Ovary (tissue), 9 donors: ENCODE measurements around the gene CSH2. TPM values are rescaled to one million over a fixed set of nuclear protein-coding genes. Genes with fewer than 3 reads are reported as not detected.
"Not testable (repeated sequence)": the region's sequence is repeated elsewhere in the genome, so short reads cannot be mapped to it uniquely, and the experiment has no call there.

ENCODE experiments used
- DNase-seq, 5 donors: peaks; one replicate each; pipeline ENCODE4 v3.0.0-alpha.2; 2019 to 2020
- H3K27ac ChIP-seq, 2 donors: fragments of 200-600 bp; one replicate each; pipeline versions ENCODE4 v1.5.1 to v1.8.0; 2019 to 2022
- H3K27me3 ChIP-seq: fragments of 200-600 bp; one replicate; pipeline ENCODE4 v1.8.0; 2022
- H3K36me3 ChIP-seq: fragments of 200-600 bp; sonication (generic); one replicate; pipeline ENCODE4 v1.5.1; 2019
- H3K4me1 ChIP-seq: one replicate; pipeline ENCODE4 v1.8.1; 2013; ENCODE audit warnings: mild to moderate bottlenecking, moderate library complexity; ENCODE audit not compliant: insufficient read depth
- H3K4me3 ChIP-seq: fragments of 200-600 bp; sonication (generic); one replicate; pipeline ENCODE4 v1.5.1; 2017
- H3K9me3 ChIP-seq, 2 donors: fragments of 200-600 bp in 1 of 2; sonication (generic) in 1 of 2; one replicate each; pipeline versions ENCODE4 v1.5.1 to v1.8.1; 2013 to 2019; ENCODE audit warnings: mild to moderate bottlenecking in 1 of 2, moderate library complexity in 1 of 2
- CTCF ChIP-seq, 3 donors: fragments of 450-650 bp in 2 of 3; fragments of 200-600 bp in 1 of 3; IDR thresholded peaks; one replicate each; pipeline versions ENCODE4 v1.5.1 to v1.8.0; 2016 to 2022; ENCODE audit warnings: antibody characterized with exemption in 3 of 3, mild to moderate bottlenecking in 1 of 3
- EP300 ChIP-seq: sonication (generic); formaldehyde crosslinking; IDR thresholded peaks from one replicate; pipeline ENCODE4 v1.6.1; 2017; ENCODE audit warnings: antibody characterized with exemption
- POLR2A ChIP-seq: fragments of 450-650 bp; IDR thresholded peaks from one replicate; pipeline ENCODE4 v1.6.1; 2017; ENCODE audit warnings: antibody characterized with exemption, mild to moderate bottlenecking, moderate library complexity
- WGBS, 3 donors: extraction: QIAGEN DNeasy Blood & Tissue Kit in 1 of 3; methylation state at CpG; one replicate each; pipeline versions ENCODE4 v1.1.5 to v1.1.7; 2013 to 2017; 5-methylcytosine and 5-hydroxymethylcytosine counted together
- intact Hi-C, 4 donors: fragments of 100-400 bp; cut with DNase I; formaldehyde crosslinking; loops; one replicate each; pipeline versions ENCODE4 v1.11.0 to v1.15.1; 2022 to 2023
- polyA plus RNA-seq, 2 donors: library from polyadenylated mRNA; stranded (reverse); fragments of 200-250 nt in 1 of 2; fragments of 350-450 nt in 1 of 2; fragmentation: Illumina TruSeq in 1 of 2; extraction: RNeasy Lipid Tissue Mini Kit (QIAGEN cat#74804) in 1 of 2; gene quantifications; one replicate each; pipeline ENCODE4 v1.2.3, GENCODE V29; 2013 to 2014
- total RNA-seq, 7 donors: library from RNA; depleted of rRNA in 2 of 7; stranded (reverse); fragments of >200 nt in 2 of 7; fragmentation: NEBNext Ultra II Directional in 3 of 7; extraction: Animal tissue kit (Norgen Biotek cat#: 25700) in 3 of 7; gene quantifications; one replicate each; pipeline versions ENCODE4 v1.1.0 to v1.2.4, GENCODE V29; 2016 to 2023
- donor health status: DM: no; HTN: no; CAD: no; lungs with moderate emphysema.
- donor health status: DM: no; HTN: no; CAD: no.
- donor health status: Bipolar disorder and iron deficiency.
- donor health status: DM: yes; HTN: yes; CAD: no.
- donor health status: DM: no; HTN: no; CAD: no.
- donor health status: DM: yes; HTN: yes; CAD: no.

Gene CSH2
- total and polyA plus RNA-seq, 9 donors = not detected

- WGBS, 3 donors = 28 to 34% (median 29%) methylated on average over 15 of the region's 15 CpGs
- peak in 4 of 5 donors; percentile 25 to 58 (median 44) for DNase-seq
Observed at GRCh38 chr17:63881935-63882601, 8.6 kb upstream of the CSH2 start, which contains the start of gene GH2. Gene GH2, minus strand, starts transcription at chr17:63881944. Its CDS starts 143 bp downstream, at chr17:63881801.

GRCh38 chr17:63881337-63881736 is 7.9 kb upstream of the CSH2 start:
- H3K36me3 ChIP-seq, intact Hi-C loops, H3K27me3 ChIP-seq, H3K27ac ChIP-seq, H3K9me3 ChIP-seq, H3K4me1 ChIP-seq, DNase-seq, H3K4me3 ChIP-seq: not testable (repeated sequence)
- WGBS, 3 donors = 60 to 76% (median 63%) methylated on average over 11 of the region's 11 CpGs

More at GRCh38 chr17:63881935-63882601, 8.6 kb upstream of the CSH2 start, which contains the start of gene GH2:
- no peak within 1 kb of the TSS for H3K27ac ChIP-seq
- H3K4me3 ChIP-seq = no peak within 1 kb of the TSS
- no peaks in the 10 kb centered on the region for H3K27me3 ChIP-seq
- no peaks in the 10 kb centered on the region for H3K36me3 ChIP-seq
- no peaks in the 10 kb centered on the region for H3K9me3 ChIP-seq
- TF ChIP-seq EP300 (no peak), POLR2A (no peak), CTCF (IDR thresholded peaks at IDR 0.05) (peak in 2 of 3 donors; percentile 8 to 43)
- no peaks in the 10 kb centered on the region for H3K4me1 ChIP-seq
- intact Hi-C loops = no loop called here

- H3K9me3 ChIP-seq = no peaks in the 10 kb centered on the region
- no peak overlapping the region for H3K4me3 ChIP-seq
- no peaks in the 10 kb centered on the region for H3K4me1 ChIP-seq
- H3K27me3 ChIP-seq = no peaks in the 10 kb centered on the region
- WGBS, 3 donors = 81 to 88% (median 85%) methylated on average over 12 of the region's 12 CpGs
- no peak for DNase-seq
- no peak for TF ChIP-seq CTCF (IDR thresholded peaks at IDR 0.05)
- no peak for TF ChIP-seq POLR2A
- no peak for TF ChIP-seq EP300
- no peaks in the 10 kb centered on the region for H3K36me3 ChIP-seq
- no peak overlapping the region for H3K27ac ChIP-seq
- intact Hi-C loops = no loop called here
Observed at GRCh38 chr17:63880706-63881105, 7.2 kb upstream of the CSH2 start.

- H3K9me3 ChIP-seq, DNase-seq, H3K27me3 ChIP-seq, H3K4me3 ChIP-seq, H3K4me1 ChIP-seq, H3K27ac ChIP-seq, intact Hi-C loops, H3K36me3 ChIP-seq: not testable (repeated sequence)
- WGBS, 3 donors = 88 to 92% (median 89%) methylated on average over 9 of the region's 9 CpGs
Observed at GRCh38 chr17:63878413-63878812, 4.9 kb upstream of the CSH2 start.

GRCh38 chr17:63874693-63875092 is 1.2 kb upstream of the CSH2 start:
- H3K27me3 ChIP-seq, H3K4me3 ChIP-seq, H3K4me1 ChIP-seq, H3K9me3 ChIP-seq, DNase-seq, H3K27ac ChIP-seq, intact Hi-C loops, H3K36me3 ChIP-seq: not testable (repeated sequence)
- 44 to 70% (median 67%) methylated on average over 6 of the region's 6 CpGs for WGBS, 3 donors

- H3K4me1 ChIP-seq, H3K27ac ChIP-seq, H3K27me3 ChIP-seq, H3K36me3 ChIP-seq, H3K9me3 ChIP-seq, DNase-seq, H3K4me3 ChIP-seq, intact Hi-C loops: not testable (repeated sequence)
- WGBS, 3 donors = 67 to 80% (median 76%) methylated on average over 6 to 8 of the region's 8 CpGs
Observed at GRCh38 chr17:63874061-63874626, 667 bp upstream of the CSH2 start.

GRCh38 chr17:63871646-63872365 is 1.7 kb downstream of the CSH2 start:
- H3K4me1 ChIP-seq, H3K4me3 ChIP-seq, H3K27me3 ChIP-seq, DNase-seq, H3K36me3 ChIP-seq, intact Hi-C loops, H3K27ac ChIP-seq, H3K9me3 ChIP-seq: not testable (repeated sequence)
- 96 to 97% (median 96%) methylated on average over 15 of the region's 15 CpGs for WGBS, 3 donors

- intact Hi-C loops, H3K27me3 ChIP-seq, H3K9me3 ChIP-seq, H3K4me3 ChIP-seq, H3K36me3 ChIP-seq, H3K4me1 ChIP-seq, DNase-seq, H3K27ac ChIP-seq: not testable (repeated sequence)
- WGBS, 3 donors = 40 to 56% (median 52%) methylated on average over 4 of the region's 4 CpGs
Observed at GRCh38 chr17:63870292-63870665, 3.2 kb downstream of the CSH2 start.

GRCh38 chr17:63869491-63870291 is 3.8 kb downstream of the CSH2 start:
- H3K27ac ChIP-seq, H3K4me3 ChIP-seq, H3K36me3 ChIP-seq, intact Hi-C loops, DNase-seq, H3K4me1 ChIP-seq, H3K9me3 ChIP-seq, H3K27me3 ChIP-seq: not testable (repeated sequence)
- 15 to 37% (median 23%) methylated on average over 9 of the region's 9 CpGs for WGBS, 3 donors
